Mesenchymal stem cell (in vitro differentiated cells and primary cell): ENCODE measurements around the gene ATF6.

Experiments
- DNase-seq: peaks from one replicate; pipeline ENCODE4 v3.0.0-alpha.2; 2013
- H2AFZ ChIP-seq: one replicate; pipeline ENCODE4 v1.6.1; 2013; ENCODE audit warnings: low read depth, mild to moderate bottlenecking, control low read depth, inconsistent platforms, low read length, moderate library complexity
- H2AK5ac ChIP-seq: 2 replicates; pipeline ENCODE4 v1.6.1; 2013; ENCODE audit warnings: low read length, moderate library complexity, mild to moderate bottlenecking, inconsistent platforms; ENCODE audit not compliant: severe bottlenecking
- H2BK120ac ChIP-seq: one replicate; pipeline ENCODE4 v1.6.1; 2013; ENCODE audit warnings: low read depth, mild to moderate bottlenecking, inconsistent platforms, low read length, moderate library complexity
- H2BK12ac ChIP-seq, 2 experiments: one replicate each; pipeline ENCODE4 v1.6.1; 2013; ENCODE audit warnings: inconsistent platforms in 2 of 2, low read length in 2 of 2, mild to moderate bottlenecking in 2 of 2, moderate library complexity in 2 of 2, control low read depth in 1 of 2
- H2BK15ac ChIP-seq: one replicate; pipeline ENCODE4 v1.6.1; 2013; ENCODE audit warnings: mild to moderate bottlenecking, low read depth, inconsistent platforms; ENCODE audit not compliant: poor library complexity, severe bottlenecking
- H2BK5ac ChIP-seq: 2 replicates; pipeline ENCODE4 v1.6.1; 2013; ENCODE audit warnings: low read depth, mild to moderate bottlenecking, low read length, control low read depth, inconsistent platforms; ENCODE audit not compliant: poor library complexity, severe bottlenecking
- H3K14ac ChIP-seq, 2 experiments: one replicate each; pipeline ENCODE4 v1.6.1; 2013; ENCODE audit warnings: inconsistent platforms in 2 of 2, low read length in 2 of 2, control low read depth in 1 of 2, mild to moderate bottlenecking in 1 of 2, moderate library complexity in 1 of 2
- H3K18ac ChIP-seq, 2 experiments: one replicate each; pipeline ENCODE4 v1.6.1; 2013; ENCODE audit warnings: inconsistent platforms in 2 of 2, low read length in 2 of 2, control low read depth in 1 of 2, low read depth in 1 of 2, mild to moderate bottlenecking in 1 of 2
- H3K23ac ChIP-seq, 2 experiments: one replicate each; pipeline ENCODE4 v1.6.1; 2013; ENCODE audit warnings: inconsistent platforms in 2 of 2, low read length in 2 of 2, mild to moderate bottlenecking in 2 of 2, moderate library complexity in 2 of 2, control low read depth in 1 of 2
- H3K27ac ChIP-seq: 2 replicates; pipeline ENCODE4 v1.5.1; 2013; ENCODE audit warnings: mild to moderate bottlenecking, moderate library complexity, low read length, control low read depth, inconsistent platforms; ENCODE audit not compliant: poor library complexity, severe bottlenecking
- H3K27me3 ChIP-seq, 2 experiments: 2 replicates each; pipeline versions ENCODE4 v1.6.1 to v1.7.0; 2013; ENCODE audit warnings: low read length in 2 of 2, mild to moderate bottlenecking in 2 of 2, moderate library complexity in 2 of 2, control low read depth in 1 of 2, inconsistent platforms in 1 of 2; ENCODE audit not compliant: control insufficient read depth in 1 of 2, insufficient read depth in 1 of 2
- H3K36me3 ChIP-seq, 2 experiments: 2 replicates each; pipeline versions ENCODE4 v1.6.1 to v1.7.0; 2013; ENCODE audit warnings: low read length in 2 of 2, control low read depth in 1 of 2, inconsistent platforms in 1 of 2, low read depth in 1 of 2, mild to moderate bottlenecking in 1 of 2; ENCODE audit not compliant: insufficient read depth in 2 of 2, control insufficient read depth in 1 of 2
- H3K4ac ChIP-seq, 2 experiments: one replicate each; pipeline ENCODE4 v1.6.1; 2013; ENCODE audit warnings: inconsistent platforms in 2 of 2, low read length in 2 of 2, mild to moderate bottlenecking in 2 of 2, moderate library complexity in 2 of 2, control low read depth in 1 of 2, low read depth in 1 of 2
- H3K4me1 ChIP-seq: 2 replicates; pipeline ENCODE4 v1.6.1; 2013; ENCODE audit warnings: low read depth, low read length, control low read depth; ENCODE audit not compliant: control insufficient read depth, insufficient read depth
- H3K4me2 ChIP-seq: 2 replicates; pipeline ENCODE4 v1.6.1; 2013; ENCODE audit warnings: low read length, mild to moderate bottlenecking, inconsistent platforms; ENCODE audit not compliant: poor library complexity, severe bottlenecking
- H3K4me3 ChIP-seq, 2 experiments: 2 replicates each; pipeline versions ENCODE4 v1.5.1 to v1.7.0; 2013; ENCODE audit warnings: low read length in 2 of 2, mild to moderate bottlenecking in 2 of 2, control low read depth in 1 of 2, low read depth in 1 of 2; ENCODE audit not compliant: insufficient read depth in 1 of 2
- H3K79me1 ChIP-seq: replicated peaks from 2 replicates; pipeline ENCODE4 v1.6.1; 2013; ENCODE audit warnings: mild to moderate bottlenecking, control low read depth, low read length, inconsistent platforms; ENCODE audit not compliant: poor library complexity, severe bottlenecking
- H3K9ac ChIP-seq: 2 replicates; pipeline ENCODE4 v1.7.0; 2013; ENCODE audit warnings: mild to moderate bottlenecking, low read length, moderate library complexity
- H3K9me3 ChIP-seq: 2 replicates; pipeline ENCODE4 v1.7.0; 2013; ENCODE audit warnings: mild to moderate bottlenecking, low read length; ENCODE audit not compliant: control insufficient read depth
- H4K8ac ChIP-seq: one replicate; pipeline ENCODE4 v1.6.1; 2013; ENCODE audit warnings: inconsistent platforms, mild to moderate bottlenecking, low read length, moderate library complexity
- H4K91ac ChIP-seq: one replicate; pipeline ENCODE4 v1.6.1; 2013; ENCODE audit warnings: mild to moderate bottlenecking, low read length, inconsistent platforms
- WGBS: methylation state at CpG from one replicate; pipeline ENCODE4 v1.1.7; 2013; ENCODE audit warnings: mixed read lengths; 5-methylcytosine and 5-hydroxymethylcytosine counted together

Gene ATF6

GRCh38 chr1:161838885-161839284 lies 72.8 kb downstream of the ATF6 start:
- Histone ChIP-seq H3K79me1 (peaks cover 4% of the 10 kb centered on the region), H3K9me3 (no peaks in the 10 kb centered on the region), H3K23ac (no peak overlapping the region), H3K9ac (no peak overlapping the region), H2BK5ac (no peak overlapping the region), H4K8ac (no peak overlapping the region), H2BK15ac (no peak overlapping the region), H2AK5ac (no peak overlapping the region), H2BK12ac (no peak overlapping the region), H3K36me3 (peaks cover 0 to 2% of the 10 kb centered on the region in 2 experiments), H3K4me3 (no peak overlapping the region), H4K91ac (no peak overlapping the region), H2AFZ (no peak overlapping the region), H2BK120ac (no peak overlapping the region), H3K4ac (no peak overlapping the region), H3K4me2 (no peak overlapping the region), H3K27me3 (no peaks in the 10 kb centered on the region), H3K4me1 (no peaks in the 10 kb centered on the region), H3K14ac (no peak overlapping the region), H3K18ac (no peak overlapping the region), H3K27ac (no peak overlapping the region)
- DNase-seq = no peak

DNA sequence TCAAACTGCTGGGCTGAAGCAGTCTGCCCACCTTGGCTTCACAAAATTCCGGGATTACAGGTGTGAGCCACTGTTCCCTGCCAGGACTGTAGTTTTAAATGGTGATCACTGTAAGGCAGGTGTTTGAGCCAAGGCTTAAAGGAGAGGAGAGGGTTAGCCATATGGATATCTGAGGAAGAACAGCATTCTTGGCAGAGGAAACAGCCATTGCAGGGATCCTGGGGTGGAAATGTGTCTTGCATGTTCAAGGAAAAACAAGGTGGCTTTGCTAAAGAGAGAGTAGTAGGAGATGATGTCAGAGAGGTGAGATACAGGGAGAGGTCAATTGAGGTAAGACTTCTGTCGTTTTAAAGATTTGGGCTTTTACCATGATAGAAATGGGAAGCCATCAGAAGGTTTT lies 73.5 kb downstream of the ATF6 start:
- H2BK15ac ChIP-seq = no peak overlapping the region
- 88% methylated on average over 2 of the region's 2 CpGs for WGBS
- no peak overlapping the region for H3K18ac ChIP-seq
- no peak overlapping the region for H3K14ac ChIP-seq
- H2AFZ ChIP-seq = no peak overlapping the region
- H2BK5ac ChIP-seq = no peak overlapping the region
- H3K27ac ChIP-seq = no peak overlapping the region
- no peak overlapping the region for H4K91ac ChIP-seq
- H3K4ac ChIP-seq = no peak overlapping the region
- no peaks in the 10 kb centered on the region for H3K9me3 ChIP-seq
- peaks cover 0 to 2% of the 10 kb centered on the region in 2 experiments for H3K36me3 ChIP-seq
- H2BK12ac ChIP-seq = no peak overlapping the region
- no peak overlapping the region for H2AK5ac ChIP-seq
- no peak overlapping the region for H2BK120ac ChIP-seq
- no peak overlapping the region for H3K9ac ChIP-seq
- H3K79me1 ChIP-seq = peaks cover 4% of the 10 kb centered on the region
- H3K4me2 ChIP-seq = no peak overlapping the region
- H4K8ac ChIP-seq = no peak overlapping the region
- DNase-seq = no peak
- H3K4me1 ChIP-seq = no peaks in the 10 kb centered on the region
- no peak overlapping the region for H3K4me3 ChIP-seq
- no peaks in the 10 kb centered on the region for H3K27me3 ChIP-seq
- H3K23ac ChIP-seq = no peak overlapping the region

GRCh38 chr1:161840363-161840762 lies 74.2 kb downstream of the ATF6 start:
- Histone ChIP-seq H3K27ac (no peak overlapping the region), H3K14ac (no peak overlapping the region), H3K9me3 (no peaks in the 10 kb centered on the region), H3K4me2 (no peak overlapping the region), H2AK5ac (no peak overlapping the region), H3K4me1 (no peaks in the 10 kb centered on the region), H3K23ac (no peak overlapping the region), H2BK15ac (no peak overlapping the region), H4K8ac (no peak overlapping the region), H3K18ac (no peak overlapping the region), H2BK120ac (no peak overlapping the region), H3K27me3 (no peaks in the 10 kb centered on the region), H2BK12ac (no peak overlapping the region), H4K91ac (no peak overlapping the region), H3K4ac (no peak overlapping the region), H3K9ac (no peak overlapping the region), H3K79me1 (peaks cover 4% of the 10 kb centered on the region), H2BK5ac (no peak overlapping the region), H3K4me3 (no peak overlapping the region), H2AFZ (no peak overlapping the region), H3K36me3 (peaks cover 0 to 2% of the 10 kb centered on the region in 2 experiments)
- no peak for DNase-seq
- WGBS = 93% methylated on average over 1 of the region's 1 CpG

- 95% methylated on average over 1 of the region's 1 CpG for WGBS
- H3K4me2 ChIP-seq = no peak overlapping the region
- H3K4me1 ChIP-seq = no peaks in the 10 kb centered on the region
- H3K14ac ChIP-seq = no peak overlapping the region
- H4K8ac ChIP-seq = no peak overlapping the region
- H3K23ac ChIP-seq = no peak overlapping the region
- no peak overlapping the region for H2BK5ac ChIP-seq
- H2BK12ac ChIP-seq = no peak overlapping the region
- peaks cover 2 to 4% of the 10 kb centered on the region in 2 experiments for H3K36me3 ChIP-seq
- no peak overlapping the region for H3K4me3 ChIP-seq
- no peak for DNase-seq
- H3K9me3 ChIP-seq = no peaks in the 10 kb centered on the region
- H3K27ac ChIP-seq = no peak overlapping the region
- no peak overlapping the region for H2BK120ac ChIP-seq
- no peak overlapping the region for H2BK15ac ChIP-seq
- H3K18ac ChIP-seq = no peak overlapping the region
- H2AK5ac ChIP-seq = no peak overlapping the region
- H3K9ac ChIP-seq = no peak overlapping the region
- H3K27me3 ChIP-seq = no peaks in the 10 kb centered on the region
- no peak overlapping the region for H4K91ac ChIP-seq
- no peak overlapping the region for H3K4ac ChIP-seq
- no peak overlapping the region for H2AFZ ChIP-seq
- peaks cover 4% of the 10 kb centered on the region for H3K79me1 ChIP-seq
Observed at GRCh38 chr1:161843156-161843555, 77.0 kb downstream of the ATF6 start.
